EL (cell line): ENCODE measurements around the gene SEC23B.
"Not testable (repeated sequence)": the region's sequence is repeated elsewhere in the genome, so short reads cannot be mapped to it uniquely, and the experiment has no call there.

Experiments used
- DNase-seq: peaks from one replicate; pipeline ENCODE4 v3.0.0-alpha.2; 2016

The SEC23B gene

GRCh38 chr20:18507218-18508191 lies at the start of gene SEC23B:
TSS of gene SEC23B (plus strand) at chr20:18507940. CDS start at chr20:18510836, 2,896 bp downstream.
- DNase-seq = peak; percentile 97

GRCh38 chr20:18465536-18466200 lies 42.1 kb upstream of the SEC23B start:
- no peak for DNase-seq

GRCh38 chr20:18466574-18466893 lies 41.2 kb upstream of the SEC23B start:
- DNase-seq = no peak

- DNase-seq = peak; percentile 96
These were observed 40.6 kb upstream of the SEC23B start, which contains the start of the genes DZANK1 and POLR3F for GRCh38 chr20:18466894-18467730. TSS of gene DZANK1 (minus strand) at chr20:18467030. CDS start at chr20:18465358, 1,672 bp downstream. TSS of gene POLR3F (plus strand) at chr20:18467390. CDS start at chr20:18467507, 117 bp downstream.

GRCh38 chr20:18477218-18477617 lies 30.5 kb upstream of the SEC23B start:
- no peak for DNase-seq

- DNase-seq = no peak
These were observed 29.9 kb upstream of the SEC23B start for GRCh38 chr20:18477821-18478220.

GRCh38 chr20:18481596-18481995 lies 26.1 kb upstream of the SEC23B start:
- DNase-seq = no peak

- no peak for DNase-seq
These were observed 19.4 kb upstream of the SEC23B start for GRCh38 chr20:18488301-18488700.

GRCh38 chr20:18496042-18496441 lies 11.7 kb upstream of the SEC23B start:
- DNase-seq = no peak

- peak; percentile 82 for DNase-seq
These were observed 10.8 kb upstream of the SEC23B start, which contains the start of gene RBBP9 for GRCh38 chr20:18496740-18497592. TSS of gene RBBP9 (minus strand) at chr20:18497225. CDS start at chr20:18497167, 58 bp downstream.

- no peak for DNase-seq
These were observed 10.1 kb upstream of the SEC23B start for GRCh38 chr20:18497603-18498002.

GRCh38 chr20:18501672-18502071 lies 6.1 kb upstream of the SEC23B start:
- DNase-seq = not testable (repeated sequence)

- DNase-seq = no peak
These were observed 3.2 kb upstream of the SEC23B start for GRCh38 chr20:18504479-18505060.

GRCh38 chr20:18506744-18507143 lies 996 bp upstream of the SEC23B start:
- DNase-seq = no peak

- DNase-seq = no peak
These were observed 3.8 kb downstream of the SEC23B start for GRCh38 chr20:18511571-18511970.

GRCh38 chr20:18513208-18513607 lies 5.5 kb downstream of the SEC23B start:
- no peak for DNase-seq

- no peak for DNase-seq
These were observed 6.4 kb downstream of the SEC23B start for GRCh38 chr20:18514127-18514526.

GRCh38 chr20:18515973-18516372 lies 8.2 kb downstream of the SEC23B start:
- DNase-seq = no peak

- peak; percentile 56 for DNase-seq
These were observed 14.3 kb downstream of the SEC23B start for GRCh38 chr20:18522066-18522465.

- DNase-seq = no peak
These were observed 15.3 kb downstream of the SEC23B start for GRCh38 chr20:18523066-18523465.

GRCh38 chr20:18524646-18525045 lies 16.9 kb downstream of the SEC23B start:
- DNase-seq = peak; percentile 88
